ENCODE data around the gene EFCAB5. TPM values are rescaled to one million over a fixed set of nuclear protein-coding genes. Genes with fewer than 3 reads are reported as not detected.
A peak's percentile ranks its signal among the peaks of the same experiment; 100 is the strongest.
"Not testable (repeated sequence)": the region's sequence is repeated elsewhere in the genome, so short reads cannot be mapped to it uniquely, and the experiment has no call there.

Gene EFCAB5
- total RNA-seq, 2 experiments from 2014 or later = 0.46 to 1.1 TPM

DNA sequence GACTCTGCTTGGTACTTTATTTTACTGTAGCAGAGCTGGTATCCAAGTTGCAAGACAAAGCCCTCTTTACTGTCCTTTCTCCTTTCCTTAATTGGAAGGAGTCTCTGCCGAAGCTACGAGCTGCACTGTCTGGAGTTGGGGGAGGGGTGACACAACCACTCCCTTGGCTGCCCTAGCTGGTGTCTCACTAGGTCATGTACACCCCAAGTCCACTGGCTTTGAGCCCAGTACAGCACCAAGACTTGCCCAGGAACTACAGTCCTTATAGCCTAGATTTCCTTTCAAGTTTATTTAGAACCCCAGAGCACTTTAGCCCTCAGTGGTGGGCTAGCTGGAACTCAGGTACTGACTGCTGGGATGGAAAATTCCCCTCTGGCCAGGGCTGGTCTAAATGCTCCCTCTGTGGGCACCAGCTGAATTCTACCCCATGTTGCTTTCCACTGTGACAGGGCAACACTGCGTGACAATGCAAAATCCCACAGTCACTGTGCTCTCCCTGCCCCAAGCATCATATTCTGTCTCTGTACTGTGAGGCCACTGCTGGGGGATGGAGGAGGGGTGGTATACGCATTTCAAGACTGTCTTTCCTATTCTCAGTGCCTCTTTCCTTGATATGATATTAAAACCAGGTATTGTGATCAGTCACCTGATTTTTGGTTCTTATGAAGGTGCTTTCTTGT, 18.4 kb downstream of the EFCAB5 start:
- DNase-seq = no peak

DNA sequence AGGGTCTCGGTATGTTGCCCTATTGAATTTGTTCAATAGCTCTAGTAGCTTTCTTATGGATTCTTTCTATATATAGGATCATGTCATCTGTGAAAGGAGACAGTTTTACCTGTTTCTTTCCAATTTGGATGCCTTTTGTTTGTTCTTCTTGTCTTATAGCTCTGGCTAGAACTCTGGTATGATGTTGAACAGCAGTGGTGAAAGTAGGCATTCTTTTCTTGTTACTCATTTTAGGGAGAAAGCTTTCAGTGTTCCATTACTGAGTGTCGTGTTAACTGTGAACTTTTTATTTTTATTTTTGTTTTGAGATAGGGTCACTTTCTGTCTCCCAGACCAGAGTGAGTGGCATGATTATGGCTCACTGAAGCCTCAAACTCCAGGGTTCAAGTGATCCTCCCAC, 21.2 kb downstream of the EFCAB5 start:
- Mint-ChIP-seq H3K4me1 (no peaks in the 10 kb centered on the region), H3K9me3 (peaks cover 7% of the 10 kb centered on the region), H3K27ac (no peak overlapping the region), H3K27me3 (no peaks in the 10 kb centered on the region), H3K36me3 (peaks cover 4% of the 10 kb centered on the region), H3K4me3 (no peak overlapping the region)
- DNase-seq = no peak

More for the DNA sequence above, 18.4 kb downstream of the EFCAB5 start:
- Mint-ChIP-seq H3K27ac (no peak overlapping the region), H3K4me3 (no peak overlapping the region), H3K36me3 (peaks cover 4% of the 10 kb centered on the region), H3K9me3 (peaks cover 9% of the 10 kb centered on the region), H3K27me3 (no peaks in the 10 kb centered on the region), H3K4me1 (no peaks in the 10 kb centered on the region)

DNA sequence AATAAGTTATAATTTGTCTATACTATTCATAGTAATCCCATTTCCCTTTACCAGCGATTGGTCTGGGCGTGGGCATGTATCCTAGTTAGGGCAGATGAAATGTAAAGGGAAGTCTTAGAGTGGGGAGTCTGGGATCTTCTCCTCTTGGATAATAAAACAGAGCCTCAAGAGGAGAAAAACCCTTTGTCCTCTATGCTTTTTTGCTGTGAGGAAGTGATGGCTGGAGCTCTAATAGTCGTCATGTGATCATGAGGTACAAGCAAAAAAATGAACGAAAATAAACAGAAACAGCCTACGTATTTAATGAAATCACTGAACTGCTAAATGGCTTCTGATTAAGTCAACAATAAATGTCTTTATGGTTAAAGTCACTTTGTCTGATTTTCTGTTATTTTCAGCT, 26.8 kb downstream of the EFCAB5 start:
- no peak for DNase-seq
- Mint-ChIP-seq H3K27ac (no peak overlapping the region), H3K36me3 (peaks cover 4% of the 10 kb centered on the region), H3K4me1 (no peaks in the 10 kb centered on the region), H3K27me3 (no peaks in the 10 kb centered on the region), H3K9me3 (peaks cover 6% of the 10 kb centered on the region), H3K4me3 (no peak overlapping the region)

DNA sequence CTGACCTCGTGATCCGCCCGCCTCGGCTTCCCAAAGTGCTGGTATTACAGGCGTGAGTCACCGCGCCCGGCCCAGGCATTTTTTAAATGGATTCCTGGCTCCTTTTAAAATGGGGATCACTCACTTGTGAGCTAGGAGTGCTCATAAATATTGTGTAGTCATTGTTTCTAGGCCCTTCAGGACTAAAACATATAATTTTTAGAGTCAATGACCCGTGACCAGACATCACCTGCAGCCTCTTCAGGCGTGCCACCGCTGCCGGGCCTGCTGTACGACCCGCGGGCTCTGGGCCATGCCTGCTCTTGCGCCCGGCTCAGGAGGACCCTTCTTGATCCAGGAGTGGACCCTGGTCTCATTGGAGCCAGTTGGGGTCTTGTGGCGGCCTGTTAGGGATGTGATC, 30.8 kb downstream of the EFCAB5 start:
- H3K27ac Mint-ChIP-seq = no peak overlapping the region
- no peak overlapping the region for H3K4me3 Mint-ChIP-seq
- H3K4me1 Mint-ChIP-seq = no peaks in the 10 kb centered on the region
- no peak for DNase-seq
- H3K36me3 Mint-ChIP-seq = no peaks in the 10 kb centered on the region
- no peaks in the 10 kb centered on the region for H3K27me3 Mint-ChIP-seq
- H3K9me3 Mint-ChIP-seq = no peaks in the 10 kb centered on the region

DNA sequence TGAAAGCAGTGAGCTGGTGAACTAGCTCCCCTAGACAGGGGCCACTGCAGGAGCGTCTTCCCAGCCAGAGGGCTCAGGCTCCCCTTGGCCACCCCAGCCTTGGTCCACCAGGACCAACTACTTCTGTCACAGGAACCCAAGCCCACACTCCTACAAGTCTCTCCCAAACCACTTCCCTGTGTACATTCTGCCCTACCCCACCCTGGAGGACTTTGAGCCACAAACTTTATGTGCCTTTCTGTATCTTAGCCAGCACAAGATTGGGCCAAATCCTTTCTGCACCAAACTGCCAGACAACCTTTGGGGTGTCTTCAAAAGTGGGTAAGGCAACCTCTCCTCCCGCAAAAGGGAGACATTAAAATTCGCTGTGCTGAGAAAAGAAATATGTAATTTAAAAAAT, 31.6 kb downstream of the EFCAB5 start:
- Mint-ChIP-seq H3K27me3 (no peaks in the 10 kb centered on the region), H3K4me3 (no peak overlapping the region), H3K36me3 (no peaks in the 10 kb centered on the region), H3K4me1 (no peaks in the 10 kb centered on the region), H3K27ac (no peak overlapping the region), H3K9me3 (no peaks in the 10 kb centered on the region)
- DNase-seq = no peak

DNA sequence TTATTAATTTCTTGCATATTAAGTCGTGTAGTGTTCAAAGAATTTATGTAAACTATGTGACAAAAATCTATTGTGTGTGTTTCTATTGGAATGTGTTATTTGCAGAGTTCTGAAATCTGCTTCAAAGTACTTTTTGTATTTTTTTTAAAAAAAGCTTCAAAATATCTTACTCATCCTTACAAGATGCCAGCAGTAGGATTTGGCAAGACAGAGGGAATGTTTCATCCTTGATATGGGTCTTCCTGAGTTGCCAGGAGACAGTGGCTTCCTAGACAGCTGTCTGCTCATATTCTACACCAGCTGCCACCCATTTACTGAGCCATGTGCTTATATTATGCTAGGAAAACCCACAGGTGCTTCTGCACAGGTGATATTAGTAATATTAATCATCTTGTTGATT, 36.4 kb downstream of the EFCAB5 start:
- no peaks in the 10 kb centered on the region for H3K4me1 Mint-ChIP-seq
- H3K36me3 Mint-ChIP-seq = no peaks in the 10 kb centered on the region
- no peak overlapping the region for H3K4me3 Mint-ChIP-seq
- DNase-seq = no peak
- no peak overlapping the region for H3K27ac Mint-ChIP-seq
- H3K27me3 Mint-ChIP-seq = no peaks in the 10 kb centered on the region
- H3K9me3 Mint-ChIP-seq = no peaks in the 10 kb centered on the region

DNA sequence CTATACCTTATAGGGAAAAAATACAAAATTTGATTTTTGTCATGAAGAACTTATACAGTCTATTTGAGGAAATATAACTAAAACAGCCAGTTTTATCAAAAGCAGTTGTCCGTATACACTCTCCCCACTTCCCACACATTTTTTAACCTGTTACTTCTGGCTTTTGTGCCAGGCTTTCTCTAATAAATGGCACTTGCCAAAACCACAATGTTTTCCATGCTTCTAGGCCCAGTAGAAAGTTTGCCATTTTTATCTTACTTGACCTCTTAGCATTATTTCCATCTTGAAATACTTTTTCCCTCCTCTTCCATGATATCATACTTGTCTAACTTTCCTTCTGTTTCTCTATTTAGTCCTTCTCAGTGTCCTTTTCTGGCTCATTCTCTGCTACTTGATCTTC, 38.8 kb downstream of the EFCAB5 start:
- Mint-ChIP-seq H3K9me3 (no peaks in the 10 kb centered on the region), H3K4me3 (no peak overlapping the region), H3K36me3 (no peaks in the 10 kb centered on the region), H3K4me1 (no peaks in the 10 kb centered on the region), H3K27me3 (no peaks in the 10 kb centered on the region), H3K27ac (no peak overlapping the region)
- no peak for DNase-seq

DNA sequence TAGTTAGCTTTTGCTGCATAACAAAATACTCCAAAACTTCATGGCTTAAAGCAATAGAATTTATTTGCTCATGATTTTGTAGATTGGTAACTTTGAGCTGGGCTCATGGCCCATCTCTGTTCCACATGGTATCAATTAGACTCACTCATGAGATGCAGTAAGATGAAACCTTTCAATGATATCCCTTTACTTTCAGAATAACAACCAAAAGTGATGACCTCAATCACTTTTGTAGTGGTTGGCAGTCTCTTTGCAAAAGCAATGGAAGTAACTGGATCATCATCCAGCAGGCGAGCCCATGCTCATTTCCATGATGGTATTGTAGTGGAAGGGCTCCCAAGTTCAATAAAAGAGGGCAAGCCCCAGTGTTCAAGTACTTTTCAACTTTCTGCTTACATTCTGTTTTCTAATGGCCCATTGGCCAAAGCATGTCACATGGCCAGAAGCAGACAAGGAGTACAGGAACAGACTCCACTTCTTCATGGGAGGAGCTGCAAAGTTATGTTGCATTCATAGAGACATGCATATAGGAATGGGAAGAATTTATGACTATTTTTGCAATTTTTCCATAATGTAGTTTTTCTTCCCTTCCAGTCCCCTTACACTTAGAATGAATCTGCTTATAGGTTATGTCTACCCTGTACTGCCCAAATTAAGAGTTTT, 41.7 kb downstream of the EFCAB5 start:
- H3K36me3 Mint-ChIP-seq = no peaks in the 10 kb centered on the region
- DNase-seq = no peak
- H3K4me1 Mint-ChIP-seq = no peaks in the 10 kb centered on the region
- no peaks in the 10 kb centered on the region for H3K27me3 Mint-ChIP-seq
- H3K4me3 Mint-ChIP-seq = no peak overlapping the region
- no peak overlapping the region for H3K27ac Mint-ChIP-seq
- H3K9me3 Mint-ChIP-seq = no peaks in the 10 kb centered on the region

DNA sequence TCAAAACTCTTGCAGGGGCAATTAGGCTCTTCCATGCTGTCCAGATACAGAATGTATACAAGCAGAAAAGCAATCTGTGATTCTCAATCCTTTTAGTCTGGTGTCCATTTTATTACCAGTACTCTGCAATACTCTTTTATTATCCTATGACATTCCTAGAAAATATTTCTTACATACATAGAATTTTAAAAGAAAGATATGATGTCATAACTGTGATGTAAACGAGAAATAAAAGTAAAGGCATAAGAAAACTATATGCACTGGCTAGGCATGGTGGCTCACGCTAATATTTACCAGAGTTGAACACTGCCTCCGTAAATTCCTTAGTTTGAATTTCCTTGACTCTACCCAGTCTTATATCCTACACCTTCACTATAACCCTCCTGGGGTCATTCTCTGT, 55.0 kb downstream of the EFCAB5 start:
- Mint-ChIP-seq H3K4me3 (no peak overlapping the region), H3K9me3 (peaks cover 3% of the 10 kb centered on the region), H3K4me1 (peaks cover 11% of the 10 kb centered on the region), H3K36me3 (no peaks in the 10 kb centered on the region), H3K27ac (no peak overlapping the region), H3K27me3 (no peaks in the 10 kb centered on the region)
- no peak for DNase-seq

DNA sequence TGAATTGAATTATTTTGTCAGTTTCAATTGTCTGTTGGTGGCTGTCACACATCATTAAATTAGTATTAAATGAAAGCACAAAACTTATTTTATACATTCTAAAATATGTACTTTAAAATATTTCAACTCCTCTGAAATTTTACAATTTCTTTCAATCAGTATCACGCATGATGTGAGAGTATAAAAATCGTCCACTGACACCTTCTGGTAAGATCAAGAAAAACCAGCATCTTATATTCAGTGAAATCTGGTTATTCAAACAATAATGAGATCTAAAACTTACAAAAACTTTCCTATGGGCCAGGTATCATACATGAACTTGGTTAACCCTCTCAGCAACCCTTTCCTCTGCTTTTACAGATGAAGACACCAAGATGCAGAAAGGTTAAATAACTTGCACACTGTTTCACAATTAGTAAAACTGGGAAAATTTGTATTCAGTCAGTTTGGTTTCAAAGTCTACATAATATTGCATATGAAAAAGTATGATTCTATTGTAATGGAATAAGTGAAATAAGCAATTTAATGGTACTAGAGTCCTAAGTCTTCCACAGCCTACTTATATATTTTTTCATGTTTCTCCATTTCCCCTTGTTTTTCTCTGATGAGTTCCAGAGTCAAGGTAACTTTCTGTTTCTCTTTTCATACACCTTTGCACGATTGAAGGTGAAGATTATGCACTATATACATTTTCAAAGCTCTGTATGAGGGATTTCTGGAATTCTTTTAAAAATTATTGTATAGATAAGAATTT, 58.7 kb downstream of the EFCAB5 start:
- no peaks in the 10 kb centered on the region for H3K27me3 Mint-ChIP-seq
- H3K9me3 Mint-ChIP-seq = no peaks in the 10 kb centered on the region
- H3K4me3 Mint-ChIP-seq = no peak overlapping the region
- DNase-seq = no peak
- peaks cover 11% of the 10 kb centered on the region for H3K4me1 Mint-ChIP-seq
- no peak overlapping the region for H3K27ac Mint-ChIP-seq
- H3K36me3 Mint-ChIP-seq = no peaks in the 10 kb centered on the region

DNA sequence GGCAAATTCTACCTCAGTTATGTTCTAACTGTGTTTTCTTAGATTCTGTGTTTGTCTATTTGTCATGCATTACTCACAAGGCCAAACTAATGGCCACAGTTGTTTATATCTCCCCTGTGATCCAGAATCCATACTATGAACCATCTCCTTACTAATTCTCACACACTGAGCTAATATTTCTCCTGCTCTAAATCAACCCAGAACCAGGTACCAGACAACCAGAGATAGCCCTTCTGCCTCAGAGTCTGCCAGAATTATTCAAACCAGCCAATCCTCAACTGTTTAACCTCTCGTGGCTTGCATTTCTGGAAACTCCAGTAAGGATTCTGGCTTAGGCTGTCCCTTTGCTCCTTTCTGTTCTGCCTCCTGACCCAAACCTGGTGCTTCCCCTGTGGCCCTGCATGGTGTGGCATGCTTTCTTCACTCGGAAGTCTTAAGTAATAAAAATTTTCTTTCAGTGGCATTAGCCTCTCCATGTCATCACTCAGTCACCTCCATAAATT, 59.4 kb downstream of the EFCAB5 start:
- no peaks in the 10 kb centered on the region for H3K27me3 Mint-ChIP-seq

DNA sequence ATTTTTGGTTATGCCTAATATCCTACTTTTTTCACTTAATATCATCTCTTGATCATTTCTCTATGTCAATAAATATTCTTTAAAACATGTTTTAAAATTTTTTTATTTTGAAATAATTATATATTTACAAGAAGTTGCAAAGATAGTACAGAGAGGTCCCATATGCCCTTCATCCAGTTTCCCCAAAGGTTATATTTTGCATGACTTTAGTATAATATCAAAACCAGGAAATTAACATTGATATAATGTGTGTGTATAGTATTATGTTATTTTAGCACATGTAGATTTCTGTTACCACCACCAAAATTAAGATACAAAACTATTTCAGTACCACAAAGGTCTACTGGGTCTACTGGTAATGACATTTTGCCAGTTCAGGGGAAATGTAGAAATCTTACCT, 60.7 kb downstream of the EFCAB5 start:
- H3K36me3 Mint-ChIP-seq = no peaks in the 10 kb centered on the region
- no peaks in the 10 kb centered on the region for H3K27me3 Mint-ChIP-seq
- no peak for DNase-seq
- no peak overlapping the region for H3K27ac Mint-ChIP-seq
- no peaks in the 10 kb centered on the region for H3K9me3 Mint-ChIP-seq
- no peak overlapping the region for H3K4me3 Mint-ChIP-seq
- peaks cover 11% of the 10 kb centered on the region for H3K4me1 Mint-ChIP-seq

More for the DNA sequence above, 59.4 kb downstream of the EFCAB5 start:
- Mint-ChIP-seq H3K36me3 (no peaks in the 10 kb centered on the region), H3K27ac (peak overlapping the region; percentile 23), H3K9me3 (no peaks in the 10 kb centered on the region), H3K4me1 (peaks cover 11% of the 10 kb centered on the region), H3K4me3 (no peak overlapping the region)
- no peak for DNase-seq

DNA sequence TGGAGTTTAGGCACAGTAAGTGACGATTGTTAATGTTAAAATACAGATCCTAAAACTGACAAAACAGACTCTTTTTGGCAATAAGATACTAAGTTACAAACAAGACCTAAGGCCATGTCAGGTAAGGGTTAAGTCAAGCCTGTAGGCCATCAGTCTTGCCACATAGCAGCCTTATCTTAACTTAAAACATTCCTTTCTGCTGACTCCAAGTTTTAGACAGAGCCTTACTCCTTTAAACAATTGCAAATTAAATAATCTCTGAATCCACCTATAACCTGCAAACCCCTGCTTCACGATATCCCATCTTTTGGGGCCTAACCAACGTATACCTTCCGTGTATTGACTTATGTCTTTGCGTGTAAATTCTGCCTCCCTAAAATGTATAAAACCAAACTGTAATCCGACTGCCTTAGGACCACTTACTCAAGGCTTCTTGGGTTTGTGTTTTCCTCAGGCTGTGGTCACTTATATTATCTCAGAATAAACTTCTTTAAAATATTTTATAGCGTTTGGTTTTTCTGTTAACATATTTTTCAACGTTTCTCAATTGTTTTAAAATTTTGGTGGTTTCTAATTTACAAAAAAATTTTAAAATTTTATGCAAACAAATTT, 64.4 kb downstream of the EFCAB5 start:
- H3K4me1 Mint-ChIP-seq = peaks cover 3% of the 10 kb centered on the region
- no peak for DNase-seq
- no peaks in the 10 kb centered on the region for H3K36me3 Mint-ChIP-seq
- H3K27ac Mint-ChIP-seq = no peak overlapping the region
- no peaks in the 10 kb centered on the region for H3K9me3 Mint-ChIP-seq
- H3K4me3 Mint-ChIP-seq = no peak overlapping the region
- H3K27me3 Mint-ChIP-seq = no peaks in the 10 kb centered on the region

DNA sequence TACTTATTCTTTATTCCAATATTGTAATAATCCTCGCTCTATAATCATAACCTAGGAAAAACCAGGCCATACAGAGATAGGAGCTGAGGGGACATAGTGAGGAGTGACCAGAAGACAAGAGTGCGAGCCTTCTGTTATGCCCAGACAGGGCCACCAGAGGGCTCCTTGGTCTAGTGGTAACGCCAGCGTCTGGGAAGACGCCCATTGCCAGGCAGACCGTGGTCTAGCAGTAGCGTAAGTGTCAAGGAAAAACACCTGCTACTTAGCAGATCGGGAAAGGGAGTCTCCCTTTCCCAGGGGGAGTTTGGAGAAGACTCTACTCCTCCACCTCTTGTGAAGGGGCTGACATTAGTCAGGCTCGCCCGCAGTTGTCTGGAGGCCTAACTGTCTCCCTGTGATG, 70.5 kb downstream of the EFCAB5 start:
- not testable (repeated sequence) for H3K9me3 Mint-ChIP-seq, DNase-seq, H3K36me3 Mint-ChIP-seq, H3K27me3 Mint-ChIP-seq, H3K4me3 Mint-ChIP-seq, H3K27ac Mint-ChIP-seq, H3K4me1 Mint-ChIP-seq

DNA sequence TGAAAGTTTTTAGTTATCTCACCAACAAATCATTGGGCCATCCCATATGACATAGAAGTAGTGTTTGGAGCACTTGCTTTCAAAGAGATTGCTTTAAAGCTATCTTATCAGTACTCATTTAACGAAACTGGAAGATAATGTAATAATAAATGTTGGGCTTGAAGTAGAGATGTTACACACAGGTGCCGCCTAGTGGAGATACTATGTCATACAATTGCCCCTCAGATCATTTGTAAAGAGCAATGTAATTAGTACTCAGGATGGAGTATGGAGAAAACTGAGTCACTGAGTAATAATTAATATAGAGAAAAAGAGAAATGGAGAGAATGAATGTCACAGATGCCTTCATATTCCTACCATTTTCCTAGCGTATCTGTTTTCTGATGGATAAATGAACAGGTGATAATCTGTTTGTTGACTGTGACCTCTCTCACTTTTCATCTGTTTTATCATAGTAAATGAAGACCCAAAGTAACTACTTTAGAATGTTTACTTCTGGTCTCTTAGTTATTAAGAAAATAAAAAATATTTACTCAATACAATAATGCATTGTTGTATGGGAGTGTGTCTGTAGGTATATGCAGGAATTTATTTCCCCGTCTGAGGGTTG, 80.4 kb downstream of the EFCAB5 start:
- peaks cover 5% of the 10 kb centered on the region for H3K27me3 Mint-ChIP-seq
- H3K36me3 Mint-ChIP-seq = no peaks in the 10 kb centered on the region

More for the DNA sequence above, 80.4 kb downstream of the EFCAB5 start:
- DNase-seq = peak; percentile 15
- no peak overlapping the region for H3K4me3 Mint-ChIP-seq
- no peak overlapping the region for H3K27ac Mint-ChIP-seq
- no peaks in the 10 kb centered on the region for H3K4me1 Mint-ChIP-seq
- peaks cover 3% of the 10 kb centered on the region for H3K9me3 Mint-ChIP-seq
